Testis (tissue), 2 donors: Measurements from ENCODE around the gene SERPINB10.

Experiments used
- POLR2A ChIP-seq: fragments of 450-650 bp; IDR thresholded peaks from one replicate; pipeline ENCODE4 v1.6.1; 2017; ENCODE audit warnings: antibody characterized with exemption, mild to moderate bottlenecking, moderate library complexity
- TF ChIP-seq, protein P1 (sequence below), 3 experiments: fragments of 450-650 bp in 2 of 3; fragments of 200-600 bp in 1 of 3; sonication (generic) in 1 of 3; IDR thresholded peaks; one replicate each; pipeline ENCODE4 v1.5.1; 2016 to 2019; ENCODE audit warnings: antibody characterized with exemption in 3 of 3, mild to moderate bottlenecking in 2 of 3, moderate library complexity in 1 of 3

DNA sequence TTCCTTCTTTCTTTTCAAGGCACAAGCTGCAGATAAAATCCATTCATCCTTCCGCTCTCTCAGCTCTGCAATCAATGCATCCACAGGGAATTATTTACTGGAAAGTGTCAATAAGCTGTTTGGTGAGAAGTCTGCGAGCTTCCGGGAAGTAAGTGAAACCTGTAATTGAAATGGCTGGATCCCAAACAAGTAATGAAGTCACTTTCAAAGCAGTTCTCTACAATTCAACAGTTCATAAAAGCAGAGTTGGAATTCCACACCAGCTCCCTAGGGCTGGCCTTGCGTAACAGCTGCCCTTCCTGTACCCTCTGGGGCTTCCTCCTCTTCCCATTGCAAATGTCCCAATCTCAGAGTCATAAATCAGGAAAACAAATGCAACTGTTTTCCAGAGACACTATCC lies 10.7 kb upstream of the SERPINB10 start:
- no peak for TF ChIP-seq POLR2A
- TF ChIP-seq, protein P1, sequence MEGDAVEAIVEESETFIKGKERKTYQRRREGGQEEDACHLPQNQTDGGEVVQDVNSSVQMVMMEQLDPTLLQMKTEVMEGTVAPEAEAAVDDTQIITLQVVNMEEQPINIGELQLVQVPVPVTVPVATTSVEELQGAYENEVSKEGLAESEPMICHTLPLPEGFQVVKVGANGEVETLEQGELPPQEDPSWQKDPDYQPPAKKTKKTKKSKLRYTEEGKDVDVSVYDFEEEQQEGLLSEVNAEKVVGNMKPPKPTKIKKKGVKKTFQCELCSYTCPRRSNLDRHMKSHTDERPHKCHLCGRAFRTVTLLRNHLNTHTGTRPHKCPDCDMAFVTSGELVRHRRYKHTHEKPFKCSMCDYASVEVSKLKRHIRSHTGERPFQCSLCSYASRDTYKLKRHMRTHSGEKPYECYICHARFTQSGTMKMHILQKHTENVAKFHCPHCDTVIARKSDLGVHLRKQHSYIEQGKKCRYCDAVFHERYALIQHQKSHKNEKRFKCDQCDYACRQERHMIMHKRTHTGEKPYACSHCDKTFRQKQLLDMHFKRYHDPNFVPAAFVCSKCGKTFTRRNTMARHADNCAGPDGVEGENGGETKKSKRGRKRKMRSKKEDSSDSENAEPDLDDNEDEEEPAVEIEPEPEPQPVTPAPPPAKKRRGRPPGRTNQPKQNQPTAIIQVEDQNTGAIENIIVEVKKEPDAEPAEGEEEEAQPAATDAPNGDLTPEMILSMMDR (IDR thresholded peaks at IDR 0.05) = no peak
